HG02943 (cell line): ENCODE data around the gene FAM107B.
A peak's percentile ranks its signal among the peaks of the same experiment; 100 is the strongest.
"Not testable (repeated sequence)": the region's sequence is repeated elsewhere in the genome, so short reads cannot be mapped to it uniquely, and the experiment has no call there.

ENCODE experiments used
- ATAC-seq: cut with Tn5 transposase; IDR thresholded peaks from one replicate; pipeline ENCODE4 v1.9.1; 2021; ENCODE audit warnings: mild to moderate bottlenecking, low read depth, moderate library complexity; ENCODE audit not compliant: unreplicated experiment

Gene FAM107B

GRCh38 chr10:14667781-14668180 is 106.9 kb downstream of the FAM107B start:
- ATAC-seq = no peak

GRCh38 chr10:14667280-14667679 is 107.4 kb downstream of the FAM107B start:
- ATAC-seq = no peak

- ATAC-seq = no peak
These were observed 108.5 kb downstream of the FAM107B start for GRCh38 chr10:14665865-14666857.

GRCh38 chr10:14665304-14665703 is 109.4 kb downstream of the FAM107B start:
- ATAC-seq = no peak

GRCh38 chr10:14664345-14664744 is 110.4 kb downstream of the FAM107B start:
- no peak for ATAC-seq

- no peak for ATAC-seq
These were observed 112.9 kb downstream of the FAM107B start for GRCh38 chr10:14661818-14662217.

- no peak for ATAC-seq
These were observed 113.9 kb downstream of the FAM107B start for GRCh38 chr10:14660831-14661230.

- peak; percentile 88 for ATAC-seq
These were observed 115.0 kb downstream of the FAM107B start for GRCh38 chr10:14659626-14660196.

GRCh38 chr10:14659137-14659536 is 115.6 kb downstream of the FAM107B start:
- ATAC-seq = not testable (repeated sequence)

- ATAC-seq = no peak
These were observed 116.2 kb downstream of the FAM107B start for GRCh38 chr10:14658331-14659127.

GRCh38 chr10:14656052-14656730 is 118.5 kb downstream of the FAM107B start:
- no peak for ATAC-seq

- no peak for ATAC-seq
These were observed 119.8 kb downstream of the FAM107B start for GRCh38 chr10:14654821-14655382.

- ATAC-seq = no peak
These were observed 121.2 kb downstream of the FAM107B start for GRCh38 chr10:14653271-14654161.

- ATAC-seq = no peak
These were observed 121.9 kb downstream of the FAM107B start for GRCh38 chr10:14652816-14653215.

- no peak for ATAC-seq
These were observed 122.6 kb downstream of the FAM107B start for GRCh38 chr10:14652067-14652466.

GRCh38 chr10:14649739-14650138 is 125.0 kb downstream of the FAM107B start:
- ATAC-seq = no peak

GRCh38 chr10:14648946-14649345 is 125.8 kb downstream of the FAM107B start:
- ATAC-seq = no peak

GRCh38 chr10:14648005-14648765 is 126.5 kb downstream of the FAM107B start:
- peak; percentile 94 for ATAC-seq
